ENCODE results near the gene PSMD9.

- TF ChIP-seq, protein P1, sequence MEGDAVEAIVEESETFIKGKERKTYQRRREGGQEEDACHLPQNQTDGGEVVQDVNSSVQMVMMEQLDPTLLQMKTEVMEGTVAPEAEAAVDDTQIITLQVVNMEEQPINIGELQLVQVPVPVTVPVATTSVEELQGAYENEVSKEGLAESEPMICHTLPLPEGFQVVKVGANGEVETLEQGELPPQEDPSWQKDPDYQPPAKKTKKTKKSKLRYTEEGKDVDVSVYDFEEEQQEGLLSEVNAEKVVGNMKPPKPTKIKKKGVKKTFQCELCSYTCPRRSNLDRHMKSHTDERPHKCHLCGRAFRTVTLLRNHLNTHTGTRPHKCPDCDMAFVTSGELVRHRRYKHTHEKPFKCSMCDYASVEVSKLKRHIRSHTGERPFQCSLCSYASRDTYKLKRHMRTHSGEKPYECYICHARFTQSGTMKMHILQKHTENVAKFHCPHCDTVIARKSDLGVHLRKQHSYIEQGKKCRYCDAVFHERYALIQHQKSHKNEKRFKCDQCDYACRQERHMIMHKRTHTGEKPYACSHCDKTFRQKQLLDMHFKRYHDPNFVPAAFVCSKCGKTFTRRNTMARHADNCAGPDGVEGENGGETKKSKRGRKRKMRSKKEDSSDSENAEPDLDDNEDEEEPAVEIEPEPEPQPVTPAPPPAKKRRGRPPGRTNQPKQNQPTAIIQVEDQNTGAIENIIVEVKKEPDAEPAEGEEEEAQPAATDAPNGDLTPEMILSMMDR (IDR thresholded peaks at IDR 0.05): no peak
- TF ChIP-seq POLR2A (IDR thresholded peaks at IDR 0.05) (no peak), EP300 (IDR thresholded peaks at IDR 0.05) (no peak)
Measured at GRCh38 chr12:121932914-121933521, 44.4 kb downstream of the PSMD9 start.

All from ovary (tissue), 3 donors.